ENCODE results near the gene SLX9. TPM values are rescaled to one million over a fixed set of nuclear protein-coding genes. Genes with fewer than 3 reads are reported as not detected.

SLX9 gene
- total and polyA plus RNA-seq, 4 donors = 7.0 to 25.7 (median 18.7) TPM

DNA sequence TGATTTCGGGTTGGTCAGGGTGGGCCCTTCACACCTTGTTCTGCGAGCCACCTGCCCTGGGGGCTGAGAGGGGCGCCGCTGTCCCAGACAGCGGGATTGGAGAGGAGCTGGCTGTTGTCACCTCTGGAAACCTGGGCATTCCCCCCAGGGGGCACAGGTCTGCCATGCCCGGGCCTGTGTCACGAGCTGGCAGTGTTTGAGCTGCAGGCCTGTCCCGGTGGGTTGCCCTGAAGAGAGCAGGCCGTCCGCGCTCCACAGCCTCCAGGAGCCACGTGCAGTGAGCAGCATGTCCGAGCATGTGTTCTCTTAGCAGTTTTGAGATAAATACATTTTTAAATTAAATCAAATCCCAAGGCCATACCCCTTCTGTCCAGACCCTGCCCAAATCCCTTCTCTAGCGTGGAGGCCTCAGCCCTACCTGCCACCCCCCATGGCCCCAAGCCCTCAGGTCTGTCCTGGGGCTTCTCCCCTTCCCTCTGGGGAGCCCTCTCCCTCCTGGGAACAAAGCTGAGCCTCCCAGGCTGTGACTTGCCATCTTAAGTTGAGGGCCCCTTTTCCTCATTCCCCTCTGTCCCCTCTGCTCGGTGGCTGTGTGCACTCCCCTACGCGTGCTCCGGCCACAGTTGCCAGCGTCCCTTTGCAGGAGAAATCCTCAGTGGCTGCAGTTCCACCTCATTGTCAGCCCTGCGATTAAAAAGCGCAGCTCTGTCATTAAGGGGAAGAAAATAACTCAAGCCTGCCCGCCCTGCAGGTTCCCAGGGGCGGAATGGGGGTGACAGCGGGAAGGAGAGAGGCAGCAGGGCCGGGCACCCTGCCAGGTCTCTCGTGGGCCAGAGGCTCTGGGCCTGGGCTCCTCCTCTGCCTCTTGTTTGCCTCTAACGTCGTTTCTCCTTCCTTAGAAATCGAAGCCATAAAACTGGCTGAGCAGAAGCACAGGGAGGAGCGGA is 26.6 kb downstream of the SLX9 start:
- peak in 5 of 6 donors; percentile 32 to 86 (median 52) for DNase-seq (ENCODE audit: low read depth in 4 of 6, low spot score in 6 of 6)
- Histone ChIP-seq H3K4me3 (ENCODE audit: low read depth, low read length) (no peak overlapping the region), H3K27me3 (ENCODE audit: control insufficient read depth, insufficient read depth, low read length) (no peaks in the 10 kb centered on the region), H3K9me3 (ENCODE audit: control insufficient read depth, insufficient read depth, low read length) (no peaks in the 10 kb centered on the region), H3K4me1 (ENCODE audit: control insufficient read depth, insufficient read depth, low read length) (peaks cover 37% of the 10 kb centered on the region), H3K27ac (ENCODE audit: low read depth, low read length) (peak overlapping the region; percentile 10), H3K36me3 (ENCODE audit: control insufficient read depth, insufficient read depth, low read length) (peaks cover 55% of the 10 kb centered on the region)
- WGBS (ENCODE audit: insufficient coverage) = 41% methylated on average over 25 of the region's 30 CpGs

DNA sequence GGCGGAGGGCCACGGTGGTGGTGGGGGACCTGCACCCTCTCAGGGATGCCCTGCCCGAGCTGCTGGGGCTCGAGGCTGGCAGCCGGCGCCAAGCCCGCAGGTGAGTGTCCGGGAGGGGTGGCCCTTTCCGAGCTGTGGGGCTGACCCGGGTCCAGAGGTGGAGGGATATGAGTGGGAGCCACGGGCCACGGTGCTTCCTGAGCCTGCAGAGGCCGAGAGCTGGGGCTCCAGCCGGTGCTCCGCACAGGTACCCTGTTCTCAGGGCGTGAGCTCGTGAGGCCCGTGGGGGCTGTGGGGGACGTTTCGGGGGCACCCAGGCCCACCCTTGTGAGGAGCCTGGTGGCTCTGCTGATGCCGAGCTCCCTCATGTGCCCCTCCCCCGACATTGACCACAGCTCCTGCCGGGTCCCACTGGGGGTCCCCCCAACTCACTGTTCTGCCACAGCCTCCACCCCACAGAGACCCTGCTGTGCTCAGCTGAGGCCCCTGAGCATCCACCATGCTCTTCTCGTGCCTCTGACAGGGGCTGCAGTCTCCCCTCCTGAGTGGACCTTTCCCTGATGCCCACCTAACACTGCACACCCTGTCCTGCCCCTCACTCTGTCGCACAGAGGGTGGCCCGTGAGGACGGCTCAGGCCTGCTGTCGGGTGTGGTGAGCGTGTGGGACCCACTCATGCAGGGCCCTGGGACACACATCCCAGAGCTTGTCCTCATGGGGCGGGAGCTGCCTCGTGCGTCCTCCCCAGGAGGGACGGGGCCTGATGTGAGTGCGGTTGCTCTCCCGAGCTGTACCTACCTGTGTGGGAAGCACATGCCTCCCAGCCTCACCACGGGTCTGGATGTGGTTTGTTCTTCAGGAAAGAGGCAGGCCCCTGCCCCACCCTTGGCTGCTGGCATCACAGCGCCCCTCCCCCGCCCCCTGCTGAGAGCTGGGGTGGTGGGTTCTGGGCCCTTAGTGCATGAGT is 27.5 kb downstream of the SLX9 start:
- H3K4me1 ChIP-seq (ENCODE audit: control insufficient read depth, insufficient read depth, low read length) = peaks cover 37% of the 10 kb centered on the region

DNA sequence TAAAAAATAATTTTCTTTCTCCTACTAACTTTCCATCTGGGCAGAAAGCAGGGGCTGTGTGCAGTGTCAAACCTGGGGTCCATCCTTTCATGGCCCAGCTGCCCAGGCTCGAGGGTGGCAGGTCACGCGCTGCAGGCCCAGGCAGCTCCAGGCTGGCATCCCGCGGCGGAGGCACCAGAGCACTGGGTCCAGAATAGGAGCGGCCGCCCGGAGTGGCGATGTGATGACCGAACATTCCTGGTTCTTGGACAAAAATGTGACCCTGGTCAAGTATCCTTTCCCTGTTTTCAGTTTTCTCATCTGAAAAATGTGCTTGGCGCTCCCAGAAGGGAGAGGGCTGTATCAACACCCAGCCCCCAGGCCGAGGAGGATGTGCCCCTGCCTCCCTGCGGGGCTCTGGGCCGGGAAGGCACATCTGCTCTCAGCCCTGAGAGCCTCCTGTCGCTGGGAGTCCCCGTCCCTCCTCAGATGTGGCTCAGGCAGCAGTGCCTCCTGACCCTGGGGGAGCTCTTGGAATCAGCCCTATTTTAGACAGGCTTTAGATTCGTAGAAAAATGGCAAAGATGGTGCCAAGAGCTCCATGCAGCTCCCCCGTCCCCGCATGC is 29.3 kb downstream of the SLX9 start:
- Histone ChIP-seq H3K36me3 (ENCODE audit: control insufficient read depth, insufficient read depth, low read length) (peaks cover 77% of the 10 kb centered on the region), H3K27ac (ENCODE audit: low read depth, low read length) (no peak overlapping the region), H3K27me3 (ENCODE audit: control insufficient read depth, insufficient read depth, low read length) (no peaks in the 10 kb centered on the region), H3K9me3 (ENCODE audit: control insufficient read depth, insufficient read depth, low read length) (no peaks in the 10 kb centered on the region), H3K4me1 (ENCODE audit: control insufficient read depth, insufficient read depth, low read length) (peaks cover 35% of the 10 kb centered on the region), H3K4me3 (ENCODE audit: low read depth, low read length) (no peak overlapping the region)
- 75% methylated on average over 18 of the region's 20 CpGs for WGBS (ENCODE audit: insufficient coverage)
- no peak for DNase-seq (ENCODE audit: low read depth in 4 of 6, low spot score in 6 of 6)

More for the DNA sequence above, 27.5 kb downstream of the SLX9 start:
- 73% methylated on average over 36 of the region's 38 CpGs for WGBS (ENCODE audit: insufficient coverage)
- no peaks in the 10 kb centered on the region for H3K9me3 ChIP-seq (ENCODE audit: control insufficient read depth, insufficient read depth, low read length)
- H3K27me3 ChIP-seq (ENCODE audit: control insufficient read depth, insufficient read depth, low read length) = no peaks in the 10 kb centered on the region
- H3K36me3 ChIP-seq (ENCODE audit: control insufficient read depth, insufficient read depth, low read length) = peaks cover 64% of the 10 kb centered on the region
- peak overlapping the region; percentile 10 for H3K27ac ChIP-seq (ENCODE audit: low read depth, low read length)
- DNase-seq (ENCODE audit: low read depth in 4 of 6, low spot score in 6 of 6) = no peak
- H3K4me3 ChIP-seq (ENCODE audit: low read depth, low read length) = no peak overlapping the region

DNA sequence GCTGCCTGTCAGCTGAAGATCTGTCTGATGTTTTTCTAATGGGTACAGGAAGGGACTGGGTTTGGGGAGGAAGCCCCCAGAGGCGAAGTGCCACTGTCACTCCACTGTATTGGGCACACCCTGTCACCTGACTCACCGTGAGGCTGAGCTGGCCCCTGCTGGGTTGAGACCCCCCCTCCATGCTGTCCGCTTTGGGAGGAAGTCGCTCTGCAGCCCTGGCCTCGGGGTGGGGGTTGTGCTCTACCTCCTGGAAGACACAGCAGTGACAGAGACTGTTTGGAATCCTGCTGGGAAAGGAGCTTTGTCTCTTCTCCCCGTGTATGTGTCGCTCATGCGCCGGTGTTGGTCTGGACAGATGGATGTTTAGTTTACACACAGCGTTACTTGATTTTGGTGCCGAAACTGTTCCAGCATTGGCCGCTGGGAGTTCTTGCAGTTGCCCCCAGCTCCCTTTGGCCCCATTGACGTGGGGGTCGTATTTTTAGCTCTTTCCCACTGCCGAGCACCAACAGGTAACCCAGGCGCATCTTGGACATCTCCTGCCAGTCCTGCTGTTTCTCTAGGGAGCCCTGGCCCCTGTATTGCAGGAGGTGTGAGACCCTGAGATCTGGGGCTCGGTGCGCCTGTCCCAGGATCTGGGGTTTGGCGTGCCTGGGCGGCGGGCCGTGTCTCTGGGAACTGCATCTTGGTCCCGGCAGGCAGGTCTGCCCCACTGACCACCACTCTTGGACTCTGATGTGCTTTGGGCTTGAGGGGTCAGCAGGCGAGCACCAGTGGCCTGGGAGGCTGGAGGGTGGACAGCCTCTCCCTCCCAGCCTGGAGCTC is 30.3 kb downstream of the SLX9 start:
- Histone ChIP-seq H3K4me3 (ENCODE audit: low read depth, low read length) (no peak overlapping the region), H3K27me3 (ENCODE audit: control insufficient read depth, insufficient read depth, low read length) (no peaks in the 10 kb centered on the region), H3K27ac (ENCODE audit: low read depth, low read length) (no peak overlapping the region), H3K4me1 (ENCODE audit: control insufficient read depth, insufficient read depth, low read length) (peaks cover 35% of the 10 kb centered on the region), H3K36me3 (ENCODE audit: control insufficient read depth, insufficient read depth, low read length) (peaks cover 83% of the 10 kb centered on the region), H3K9me3 (ENCODE audit: control insufficient read depth, insufficient read depth, low read length) (no peaks in the 10 kb centered on the region)
- no peak for DNase-seq (ENCODE audit: low read depth in 4 of 6, low spot score in 6 of 6)
- 83% methylated on average over 20 of the region's 24 CpGs for WGBS (ENCODE audit: insufficient coverage)

DNA sequence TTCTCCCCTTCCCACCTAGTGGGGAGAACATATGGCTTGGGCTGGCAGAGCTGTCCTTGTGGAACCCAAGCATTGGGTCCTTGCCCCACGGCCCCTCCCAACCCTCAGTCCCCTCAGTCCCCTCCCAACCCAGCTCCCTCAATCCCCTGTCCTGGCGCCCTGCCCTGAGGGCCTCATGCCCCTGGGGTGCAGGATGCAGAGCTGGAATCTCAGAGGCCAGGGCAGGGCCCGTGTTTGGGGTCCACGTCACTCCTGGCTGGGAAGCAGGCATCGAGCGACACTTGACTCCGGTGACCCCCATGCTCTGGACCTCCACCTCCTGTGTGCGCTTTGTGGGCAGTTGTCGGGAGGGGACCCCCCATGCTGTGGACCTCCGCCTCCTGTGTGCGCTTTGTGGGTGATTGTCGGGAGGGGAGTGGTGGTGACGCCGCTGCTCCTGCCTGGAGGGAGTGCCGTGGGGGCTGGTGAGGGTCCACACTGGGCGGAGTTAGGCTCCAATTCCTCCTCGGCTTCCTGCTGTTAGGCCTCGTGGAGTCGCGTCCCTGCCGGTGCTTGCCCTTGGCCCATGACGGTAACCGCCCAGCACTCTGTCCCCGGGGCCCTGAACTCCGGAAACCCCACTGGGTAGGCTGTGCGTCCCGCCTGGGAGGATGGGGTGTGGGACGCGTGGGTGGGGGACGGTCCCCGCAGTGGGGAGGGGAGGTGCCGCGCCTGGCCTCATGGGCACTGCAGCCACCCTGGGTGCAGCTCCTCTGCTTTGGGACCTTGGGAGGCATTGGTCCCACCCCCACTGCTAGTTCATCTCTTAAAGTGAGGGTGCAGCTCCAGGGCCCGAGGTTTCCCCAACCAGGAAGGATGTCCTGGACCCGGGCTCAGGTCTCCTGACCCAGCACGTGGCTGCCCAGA is 31.2 kb downstream of the SLX9 start:
- H3K9me3 ChIP-seq (ENCODE audit: control insufficient read depth, insufficient read depth, low read length) = no peaks in the 10 kb centered on the region
- no peaks in the 10 kb centered on the region for H3K27me3 ChIP-seq (ENCODE audit: control insufficient read depth, insufficient read depth, low read length)
- H3K4me3 ChIP-seq (ENCODE audit: low read depth, low read length) = no peak overlapping the region
- 78% methylated on average over 32 of the region's 36 CpGs for WGBS (ENCODE audit: insufficient coverage)
- no peak for DNase-seq (ENCODE audit: low read depth in 4 of 6, low spot score in 6 of 6)
- H3K27ac ChIP-seq (ENCODE audit: low read depth, low read length) = no peak overlapping the region
- H3K36me3 ChIP-seq (ENCODE audit: control insufficient read depth, insufficient read depth, low read length) = peaks cover 89% of the 10 kb centered on the region
- H3K4me1 ChIP-seq (ENCODE audit: control insufficient read depth, insufficient read depth, low read length) = peaks cover 35% of the 10 kb centered on the region

DNA sequence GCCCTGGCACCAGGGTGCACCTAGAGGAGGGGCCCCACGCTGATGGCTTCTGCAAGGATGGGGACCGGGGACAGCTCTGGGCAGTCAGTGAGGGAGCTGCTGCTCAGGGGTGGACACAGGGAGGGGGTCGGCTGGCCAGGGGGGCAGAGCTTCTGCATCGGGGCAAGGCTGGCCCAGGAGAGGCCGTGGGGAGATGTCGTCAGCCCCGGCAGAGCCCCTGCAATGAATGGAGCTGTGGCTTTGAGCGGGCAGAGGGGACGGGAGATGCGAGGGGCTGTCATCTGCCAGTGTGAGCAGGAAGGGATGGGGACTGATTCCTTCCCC is 31.8 kb downstream of the SLX9 start:
- no peak overlapping the region for H3K4me3 ChIP-seq (ENCODE audit: low read depth, low read length)
- H3K27ac ChIP-seq (ENCODE audit: low read depth, low read length) = no peak overlapping the region
- no peak for DNase-seq (ENCODE audit: low read depth in 4 of 6, low spot score in 6 of 6)
- no peaks in the 10 kb centered on the region for H3K9me3 ChIP-seq (ENCODE audit: control insufficient read depth, insufficient read depth, low read length)
- peaks cover 35% of the 10 kb centered on the region for H3K4me1 ChIP-seq (ENCODE audit: control insufficient read depth, insufficient read depth, low read length)
- 72% methylated on average over 10 of the region's 10 CpGs for WGBS (ENCODE audit: insufficient coverage)
- H3K27me3 ChIP-seq (ENCODE audit: control insufficient read depth, insufficient read depth, low read length) = no peaks in the 10 kb centered on the region
- H3K36me3 ChIP-seq (ENCODE audit: control insufficient read depth, insufficient read depth, low read length) = peaks cover 90% of the 10 kb centered on the region

DNA sequence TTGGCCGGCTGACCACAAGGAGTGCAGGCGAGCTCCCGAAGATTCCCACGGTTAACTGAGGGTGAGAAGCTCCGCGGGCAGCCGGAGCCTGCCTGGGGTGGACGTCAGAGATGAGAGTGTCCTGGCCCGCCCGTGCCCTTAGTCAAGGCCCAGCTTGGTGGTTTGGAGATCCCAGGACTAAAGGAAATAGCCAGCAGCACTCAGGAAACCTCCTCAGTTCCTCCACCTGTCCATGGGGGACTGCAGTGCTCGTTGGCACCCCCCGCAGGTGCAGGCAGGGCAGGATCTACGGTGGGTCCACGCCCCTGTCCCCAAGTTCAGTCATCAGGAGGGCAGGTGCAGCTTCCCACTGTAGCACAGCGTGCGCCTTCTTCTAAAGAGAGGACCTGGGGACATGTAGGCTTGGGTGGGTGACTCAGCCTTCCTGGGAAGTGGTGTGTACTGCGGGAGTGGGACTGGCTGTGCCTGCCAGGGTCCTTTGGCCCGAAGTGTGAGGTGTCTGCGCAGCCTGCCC is 32.5 kb downstream of the SLX9 start:
- peaks cover 90% of the 10 kb centered on the region for H3K36me3 ChIP-seq (ENCODE audit: control insufficient read depth, insufficient read depth, low read length)
- H3K27ac ChIP-seq (ENCODE audit: low read depth, low read length) = no peak overlapping the region
- no peak overlapping the region for H3K4me3 ChIP-seq (ENCODE audit: low read depth, low read length)
- 89% methylated on average over 18 of the region's 19 CpGs for WGBS (ENCODE audit: insufficient coverage)
- H3K27me3 ChIP-seq (ENCODE audit: control insufficient read depth, insufficient read depth, low read length) = no peaks in the 10 kb centered on the region
- peaks cover 32% of the 10 kb centered on the region for H3K4me1 ChIP-seq (ENCODE audit: control insufficient read depth, insufficient read depth, low read length)
- DNase-seq (ENCODE audit: low read depth in 4 of 6, low spot score in 6 of 6) = no peak
- no peaks in the 10 kb centered on the region for H3K9me3 ChIP-seq (ENCODE audit: control insufficient read depth, insufficient read depth, low read length)

DNA sequence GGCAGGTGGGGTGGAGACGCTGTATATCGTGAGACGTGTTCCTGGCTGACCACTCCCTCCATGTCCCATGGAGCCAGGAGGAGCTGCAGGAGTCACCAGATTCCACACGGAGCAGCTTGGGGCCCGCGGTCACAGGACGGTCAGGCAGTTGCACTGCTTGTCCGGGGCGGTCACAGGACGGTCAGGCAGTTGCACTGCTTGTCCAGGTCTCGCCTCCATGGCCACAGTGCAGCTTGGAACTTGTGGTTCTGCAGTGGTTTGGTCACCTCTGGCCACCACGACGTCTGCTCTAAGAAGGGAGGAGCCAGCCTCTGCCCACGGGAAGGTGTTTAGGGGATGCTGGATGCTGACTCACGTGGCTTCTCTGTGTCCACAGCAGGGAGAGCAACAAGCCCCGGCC is 33.0 kb downstream of the SLX9 start:
- 84% methylated on average over 15 of the region's 16 CpGs for WGBS (ENCODE audit: insufficient coverage)
- Histone ChIP-seq H3K4me1 (ENCODE audit: control insufficient read depth, insufficient read depth, low read length) (peaks cover 32% of the 10 kb centered on the region), H3K27me3 (ENCODE audit: control insufficient read depth, insufficient read depth, low read length) (no peaks in the 10 kb centered on the region), H3K27ac (ENCODE audit: low read depth, low read length) (no peak overlapping the region), H3K9me3 (ENCODE audit: control insufficient read depth, insufficient read depth, low read length) (no peaks in the 10 kb centered on the region), H3K36me3 (ENCODE audit: control insufficient read depth, insufficient read depth, low read length) (peaks cover 90% of the 10 kb centered on the region), H3K4me3 (ENCODE audit: low read depth, low read length) (no peak overlapping the region)
- DNase-seq (ENCODE audit: low read depth in 4 of 6, low spot score in 6 of 6) = no peak

Data from spinal cord (tissue), 10 donors.